ENCODE results near the gene RASEF. TPM values are rescaled to one million over a fixed set of nuclear protein-coding genes. Genes with fewer than 3 reads are reported as not detected.

RASEF gene
- total and polyA plus RNA-seq, 2 donors (not counting 1 experiment from before 2014, with no cell fraction given): not detected

DNA sequence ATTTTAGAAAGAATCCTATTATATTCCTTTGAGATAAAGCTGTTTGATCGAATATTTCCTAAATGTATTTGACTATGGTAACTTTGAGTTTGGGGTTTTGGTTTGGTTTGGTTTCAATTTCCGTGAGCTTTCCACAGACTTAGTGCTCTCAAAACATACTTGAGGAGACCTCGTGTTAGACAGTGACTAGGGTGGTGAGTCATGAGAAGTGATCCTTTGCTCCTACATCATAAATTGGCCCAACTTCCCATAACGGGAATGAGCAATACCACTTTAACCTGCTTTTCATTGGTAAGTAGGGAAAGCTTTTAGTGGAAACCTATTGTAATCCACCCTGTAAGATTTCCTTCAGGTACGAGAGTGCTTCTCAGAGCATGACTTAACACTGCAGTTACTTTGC, 3.8 kb upstream of the RASEF start:
- H3K9me3 ChIP-seq (ENCODE audit: control extremely low read depth in 1 of 3, control insufficient read depth in 2 of 3, insufficient read depth in 1 of 3, low read length in 2 of 3): peaks cover 0 to 6% (median 0%) of the 10 kb centered on the region in 3 donors
- H3K27me3 Mint-ChIP-seq: peaks cover 27% of the 10 kb centered on the region
- H3K9ac ChIP-seq (ENCODE audit: low read length): no peak overlapping the region
- H3K9me3 Mint-ChIP-seq (ENCODE audit: insufficient read depth): no peaks in the 10 kb centered on the region
- 86% methylated on average over 1 of the region's 5 CpGs for WGBS (ENCODE audit: insufficient coverage)
- H3K4me2 ChIP-seq (replicated peaks; ENCODE audit: low read depth, low read length, poor library complexity, severe bottlenecking): no peak overlapping the region
- H3K79me2 ChIP-seq (ENCODE audit: control insufficient read depth, insufficient read depth, low read length): no peaks in the 10 kb centered on the region
- no peak for DNase-seq
- no peaks in the 10 kb centered on the region for H3K36me3 ChIP-seq (replicated peaks in 1 of 2; ENCODE audit: control extremely low read depth in 1 of 2, control insufficient read depth in 1 of 2, extremely low read depth in 1 of 2, insufficient read depth in 2 of 2, low read length in 1 of 2)
- H3K4me3 ChIP-seq (ENCODE audit: control extremely low read depth in 1 of 5, extremely low read depth in 1 of 5, insufficient read depth in 1 of 5, low read depth in 2 of 5, low read length in 4 of 5): no peak overlapping the region
- H3K27ac ChIP-seq (ENCODE audit: low read length in 2 of 2): no peak overlapping the region
- no peaks in the 10 kb centered on the region for H3K4me1 Mint-ChIP-seq
- TF ChIP-seq, protein P1, sequence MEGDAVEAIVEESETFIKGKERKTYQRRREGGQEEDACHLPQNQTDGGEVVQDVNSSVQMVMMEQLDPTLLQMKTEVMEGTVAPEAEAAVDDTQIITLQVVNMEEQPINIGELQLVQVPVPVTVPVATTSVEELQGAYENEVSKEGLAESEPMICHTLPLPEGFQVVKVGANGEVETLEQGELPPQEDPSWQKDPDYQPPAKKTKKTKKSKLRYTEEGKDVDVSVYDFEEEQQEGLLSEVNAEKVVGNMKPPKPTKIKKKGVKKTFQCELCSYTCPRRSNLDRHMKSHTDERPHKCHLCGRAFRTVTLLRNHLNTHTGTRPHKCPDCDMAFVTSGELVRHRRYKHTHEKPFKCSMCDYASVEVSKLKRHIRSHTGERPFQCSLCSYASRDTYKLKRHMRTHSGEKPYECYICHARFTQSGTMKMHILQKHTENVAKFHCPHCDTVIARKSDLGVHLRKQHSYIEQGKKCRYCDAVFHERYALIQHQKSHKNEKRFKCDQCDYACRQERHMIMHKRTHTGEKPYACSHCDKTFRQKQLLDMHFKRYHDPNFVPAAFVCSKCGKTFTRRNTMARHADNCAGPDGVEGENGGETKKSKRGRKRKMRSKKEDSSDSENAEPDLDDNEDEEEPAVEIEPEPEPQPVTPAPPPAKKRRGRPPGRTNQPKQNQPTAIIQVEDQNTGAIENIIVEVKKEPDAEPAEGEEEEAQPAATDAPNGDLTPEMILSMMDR (IDR thresholded peaks at IDR 0.05): no peak
- no peak for TF ChIP-seq EZH2 (IDR thresholded peaks at IDR 0.05; ENCODE audit: borderline replicate concordance, insufficient read depth, low read depth, low read length, poor library complexity, severe bottlenecking)
- ChIA-PET CTCF (no interaction called here), POLR2A (no interaction called here)
- no peaks in the 10 kb centered on the region for H4K20me1 ChIP-seq (ENCODE audit: control insufficient read depth, insufficient read depth, low read length, poor library complexity, severe bottlenecking)
- ATAC-seq (ENCODE audit: low read depth): no peak
- no peak overlapping the region for H2AFZ ChIP-seq (ENCODE audit: insufficient read depth, low read depth, low read length, poor library complexity, severe bottlenecking)
- intact Hi-C loops (cut with micrococcal nuclease): no loop called here
- H3K27ac Mint-ChIP-seq: no peak overlapping the region
- H3K4me1 ChIP-seq (ENCODE audit: control insufficient read depth in 2 of 2, insufficient read depth in 2 of 2, low read length in 2 of 2): no peaks in the 10 kb centered on the region
- H3K27me3 ChIP-seq (replicated peaks in 1 of 4; ENCODE audit: control extremely low read depth in 1 of 4, control insufficient read depth in 3 of 4, insufficient read depth in 4 of 4, low read length in 3 of 4): peaks cover 0 to 5% (median 3%) of the 10 kb centered on the region in 4 experiments
- no peak overlapping the region for H3K4me3 Mint-ChIP-seq

DNA sequence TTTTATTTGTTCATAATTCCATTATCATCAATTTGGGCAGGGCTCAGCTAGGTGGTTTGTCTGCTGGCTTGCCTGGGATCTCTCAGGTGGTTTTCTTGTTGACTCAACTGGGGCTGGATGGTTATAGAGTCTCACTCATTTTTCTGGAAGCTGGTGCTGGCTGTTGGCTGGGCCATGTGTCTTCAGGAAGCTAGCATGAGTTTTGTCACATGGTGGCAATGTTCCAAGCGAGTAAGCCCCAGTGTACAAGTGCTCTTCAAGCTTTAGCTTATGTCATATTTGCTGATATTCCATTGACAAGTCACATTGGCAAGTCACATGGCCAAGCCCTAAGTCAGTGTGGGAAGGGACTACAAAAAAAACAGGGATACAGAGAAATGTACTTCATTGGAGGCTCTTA, 2.3 kb upstream of the RASEF start:
- ChIA-PET POLR2A (no interaction called here), CTCF (no interaction called here)
- no peak overlapping the region for H3K4me2 ChIP-seq (replicated peaks; ENCODE audit: low read depth, low read length, poor library complexity, severe bottlenecking)
- H3K4me1 Mint-ChIP-seq: no peaks in the 10 kb centered on the region
- no peaks in the 10 kb centered on the region for H3K9me3 Mint-ChIP-seq (ENCODE audit: insufficient read depth)
- peaks cover 0 to 7% (median 0%) of the 10 kb centered on the region in 3 donors for H3K9me3 ChIP-seq (ENCODE audit: control extremely low read depth in 1 of 3, control insufficient read depth in 2 of 3, insufficient read depth in 1 of 3, low read length in 2 of 3)
- no peak overlapping the region for H3K4me3 ChIP-seq (ENCODE audit: control extremely low read depth in 1 of 5, extremely low read depth in 1 of 5, insufficient read depth in 1 of 5, low read depth in 2 of 5, low read length in 4 of 5)
- H3K9ac ChIP-seq (ENCODE audit: low read length): no peak overlapping the region
- H3K4me3 Mint-ChIP-seq: no peak overlapping the region
- ATAC-seq (ENCODE audit: low read depth): no peak
- WGBS (ENCODE audit: insufficient coverage): 88% methylated on average over 1 of the region's 1 CpG
- no peaks in the 10 kb centered on the region for H3K4me1 ChIP-seq (ENCODE audit: control insufficient read depth in 2 of 2, insufficient read depth in 2 of 2, low read length in 2 of 2)
- H3K27me3 ChIP-seq (replicated peaks in 1 of 4; ENCODE audit: control extremely low read depth in 1 of 4, control insufficient read depth in 3 of 4, insufficient read depth in 4 of 4, low read length in 3 of 4): peaks cover 0 to 13% (median 5%) of the 10 kb centered on the region in 4 experiments
- no peak for DNase-seq
- H3K79me2 ChIP-seq (ENCODE audit: control insufficient read depth, insufficient read depth, low read length): no peaks in the 10 kb centered on the region
- no peaks in the 10 kb centered on the region for H3K36me3 ChIP-seq (replicated peaks in 1 of 2; ENCODE audit: control extremely low read depth in 1 of 2, control insufficient read depth in 1 of 2, extremely low read depth in 1 of 2, insufficient read depth in 2 of 2, low read length in 1 of 2)
- intact Hi-C loops (cut with micrococcal nuclease): no loop called here
- H3K27ac ChIP-seq (ENCODE audit: low read length in 2 of 2): no peak overlapping the region
- TF ChIP-seq, protein P1 (IDR thresholded peaks at IDR 0.05): no peak
- TF ChIP-seq EZH2 (IDR thresholded peaks at IDR 0.05; ENCODE audit: borderline replicate concordance, insufficient read depth, low read depth, low read length, poor library complexity, severe bottlenecking): no peak
- peaks cover 41% of the 10 kb centered on the region for H3K27me3 Mint-ChIP-seq
- H3K27ac Mint-ChIP-seq: no peak overlapping the region
- H2AFZ ChIP-seq (ENCODE audit: insufficient read depth, low read depth, low read length, poor library complexity, severe bottlenecking): no peak overlapping the region
- no peaks in the 10 kb centered on the region for H4K20me1 ChIP-seq (ENCODE audit: control insufficient read depth, insufficient read depth, low read length, poor library complexity, severe bottlenecking)
